B cell (primary cell): ENCODE measurements around the gene DPH3. TPM values are rescaled to one million over a fixed set of nuclear protein-coding genes. Genes with fewer than 3 reads are reported as not detected.

Experiments
- ATAC-seq: fragments of 200-7000 bp; cut with Tn5 transposase; one replicate; pipeline ENCODE4 v1.10.0; 2021; ENCODE audit warnings: low read depth, mild to moderate bottlenecking, moderate number of reproducible peaks, moderate library complexity
- CTCF ChIA-PET: fragments of 350-600 bp; sonication (Branson Sonifier 250); formaldehyde crosslinking; loops from one replicate; lab custom pipeline; 2021; ENCODE audit warnings: antibody characterized with exemption, inconsistent platforms; lab: Charles Lee
- POLR2A ChIA-PET: fragments of 350-600 bp; sonication (Branson Sonifier 250); formaldehyde crosslinking; loops from one replicate; lab custom pipeline; 2021; ENCODE audit warnings: antibody characterized with exemption; lab: Charles Lee
- DNase-seq: peaks from one replicate; pipeline ENCODE4 v3.0.0; 2013
- H2AFZ ChIP-seq: 2 replicates; pipeline ENCODE4 v1.6.1; 2012; ENCODE audit warnings: mild to moderate bottlenecking, low read depth, low read length; ENCODE audit not compliant: insufficient read depth, poor library complexity, severe bottlenecking
- H3K27ac ChIP-seq, 2 donors: 1 replicate in 1 of 2; 2 replicates in 1 of 2; pipeline ENCODE4 v1.5.1; 2012 to 2013; ENCODE audit warnings: low read length in 2 of 2, mild to moderate bottlenecking in 2 of 2, moderate library complexity in 1 of 2
- H3K27me3 ChIP-seq, 4 experiments: fragments of 200-600 bp in 1 of 4; sonication (generic) in 1 of 4; replicated peaks in 1 of 4; 1 replicate in 2 of 4; 2 replicates in 2 of 4; pipeline versions ENCODE4 v1.6.1 to v1.7.0; 2013 to 2016; ENCODE audit warnings: low read length in 3 of 4, mild to moderate bottlenecking in 2 of 4, mixed read lengths in 1 of 4, moderate library complexity in 1 of 4; ENCODE audit not compliant: insufficient read depth in 4 of 4, control insufficient read depth in 3 of 4; ENCODE audit errors: control extremely low read depth in 1 of 4
- H3K36me3 ChIP-seq, 2 experiments: replicated peaks in 1 of 2; 1 replicate in 1 of 2; 2 replicates in 1 of 2; pipeline versions ENCODE4 v1.6.1 to v1.7.1; 2013; ENCODE audit warnings: low read length in 1 of 2; ENCODE audit not compliant: insufficient read depth in 2 of 2, control insufficient read depth in 1 of 2; ENCODE audit errors: control extremely low read depth in 1 of 2, extremely low read depth in 1 of 2
- H3K4me1 ChIP-seq, 2 donors: fragments of 200-600 bp in 1 of 2; sonication (generic) in 1 of 2; 1 replicate in 1 of 2; 2 replicates in 1 of 2; pipeline versions ENCODE4 v1.5.1 to v1.6.1; 2013 to 2017; ENCODE audit warnings: low read length in 2 of 2; ENCODE audit not compliant: control insufficient read depth in 2 of 2, insufficient read depth in 2 of 2
- H3K4me2 ChIP-seq: replicated peaks from 2 replicates; pipeline ENCODE3; 2012; ENCODE audit warnings: mild to moderate bottlenecking, low read depth, low read length; ENCODE audit not compliant: poor library complexity, severe bottlenecking
- H3K4me3 ChIP-seq, 5 experiments: fragments of 200-600 bp in 1 of 5; sonication (generic) in 1 of 5; 1 replicate in 3 of 5; 2 replicates in 2 of 5; pipeline versions ENCODE4 v1.5.1 to v1.7.0; 2011 to 2016; ENCODE audit warnings: low read length in 4 of 5, mild to moderate bottlenecking in 4 of 5, low read depth in 2 of 5, control low read depth in 1 of 5, moderate library complexity in 1 of 5; ENCODE audit not compliant: insufficient read depth in 1 of 5; ENCODE audit errors: control extremely low read depth in 1 of 5, extremely low read depth in 1 of 5
- H3K79me2 ChIP-seq: fragments of 200-600 bp; sonication (generic); one replicate; pipeline ENCODE4 v1.6.0; 2016; ENCODE audit warnings: low read length; ENCODE audit not compliant: control insufficient read depth, insufficient read depth
- H3K9ac ChIP-seq: fragments of 200-600 bp; sonication (generic); 2 replicates; pipeline ENCODE4 v1.6.1; 2017; ENCODE audit warnings: mild to moderate bottlenecking, low read length, moderate library complexity
- H3K9me3 ChIP-seq, 3 donors: one replicate each; pipeline versions ENCODE4 v1.6.1 to v1.7.1; 2013; ENCODE audit warnings: low read length in 2 of 3; ENCODE audit not compliant: control insufficient read depth in 2 of 3, insufficient read depth in 1 of 3; ENCODE audit errors: control extremely low read depth in 1 of 3
- H4K20me1 ChIP-seq: 2 replicates; pipeline ENCODE4 v1.6.0; 2012; ENCODE audit warnings: mild to moderate bottlenecking, low read length; ENCODE audit not compliant: insufficient read depth, control insufficient read depth, poor library complexity, severe bottlenecking
- H3K27ac Mint-ChIP-seq: one replicate; pipeline ENCODE4 v1.8.0; 2021; ENCODE audit warnings: mixed read lengths
- H3K27me3 Mint-ChIP-seq: one replicate; pipeline ENCODE4 v1.8.0; 2021; ENCODE audit warnings: mixed read lengths
- H3K4me1 Mint-ChIP-seq: one replicate; pipeline ENCODE4 v1.8.0; 2021; ENCODE audit warnings: mixed read lengths
- H3K4me3 Mint-ChIP-seq: one replicate; pipeline ENCODE4 v1.8.0; 2021; ENCODE audit warnings: mixed read lengths
- H3K9me3 Mint-ChIP-seq: one replicate; pipeline ENCODE4 v1.8.0; 2022; ENCODE audit warnings: mixed read lengths; ENCODE audit not compliant: insufficient read depth
- CTCF ChIP-seq: fragments of 200-600 bp; IDR thresholded peaks from one replicate; pipeline ENCODE4 v1.8.0; 2022; ENCODE audit warnings: antibody characterized with exemption, mild to moderate bottlenecking
- EZH2 ChIP-seq: IDR thresholded peaks from 2 replicates; pipeline ENCODE4 v1.6.1; 2012; ENCODE audit warnings: borderline replicate concordance, low read depth, mild to moderate bottlenecking, moderate library complexity, low read length; ENCODE audit not compliant: insufficient read depth, poor library complexity, severe bottlenecking
- WGBS: methylation state at CpG from one replicate; pipeline ENCODE4 v1.1.5; 2013; ENCODE audit warnings: missing lambda C conversion rate; ENCODE audit not compliant: insufficient coverage; 5-methylcytosine and 5-hydroxymethylcytosine counted together
- intact Hi-C: fragments of 100-400 bp; cut with micrococcal nuclease; formaldehyde crosslinking; loops from one replicate; pipeline ENCODE4 v1.10.0; 2022
- polyA minus RNA-seq: library from RNA; depleted of rRNA, polyadenylated mRNA; stranded (reverse); fragments of >200 nt; gene quantifications from 2 replicates; pipeline ENCODE4 v1.2.3, GENCODE V29; 2012
- polyA plus RNA-seq: library from polyadenylated mRNA; depleted of rRNA; stranded (reverse); fragments of >200 nt; gene quantifications from 2 replicates; pipeline ENCODE4 v1.2.3, GENCODE V29; 2012
- total RNA-seq, 2 donors: library from RNA; stranded (reverse); fragments of 120-200 nt in 1 of 2; gene quantifications; 1 replicate in 1 of 2; 2 replicates in 1 of 2; pipeline versions ENCODE4 v1.2.3 to v1.2.4, GENCODE V29; 2013 to 2022

Gene DPH3
- total RNA-seq, result 11.5 and 12.9 TPM in 2 replicates
- total RNA-seq (2013), result 11.7 TPM
- 6.7 and 7.4 TPM in 2 replicates for polyA plus RNA-seq
- 5.7 and 6.6 TPM in 2 replicates for polyA minus RNA-seq

DNA sequence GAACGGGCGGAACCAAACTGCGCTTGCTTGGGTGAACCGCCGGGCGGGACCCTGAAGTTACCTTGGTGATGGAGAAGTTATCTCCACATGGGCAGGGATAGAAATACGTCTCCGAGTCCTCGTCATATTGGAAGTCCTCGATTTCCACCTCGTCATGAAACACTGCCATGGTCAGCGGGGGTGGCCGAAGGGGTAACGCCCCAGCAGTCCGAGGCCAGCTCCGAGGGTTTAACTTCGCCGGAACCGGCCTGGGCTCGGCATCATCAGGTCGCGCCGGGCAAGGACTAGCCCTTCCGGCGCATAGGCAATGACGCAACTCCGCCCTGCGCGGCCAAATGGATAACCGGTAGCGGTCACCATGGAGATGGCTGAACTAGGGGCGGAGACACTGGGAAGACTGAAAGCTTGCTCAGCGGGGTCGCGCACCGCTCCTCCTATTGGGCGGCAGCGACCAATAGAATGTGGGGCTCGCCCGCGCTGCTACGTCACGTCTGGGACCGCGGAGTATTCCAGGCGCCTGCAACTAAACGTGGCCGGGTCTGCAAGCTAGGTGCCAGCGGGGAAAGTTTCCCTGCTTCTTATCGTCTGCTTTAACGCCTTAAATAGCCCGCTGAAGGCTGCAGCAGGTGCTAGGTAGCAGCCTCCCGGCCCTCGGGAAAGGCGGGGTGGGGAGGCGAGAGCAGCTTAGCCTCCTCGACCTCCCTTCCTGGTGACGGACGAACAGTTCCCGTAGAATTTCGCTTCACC lies at the start of gene DPH3, which contains the start of gene OXNAD1:
Gene DPH3, minus strand, starts transcription at position 236 of the 747 bp plus-strand sequence. Its CDS starts 67 bp downstream, at position 169.
Gene OXNAD1, plus strand, starts transcription at position 505 of the 747 bp plus-strand sequence. CDS start 5,741 bp downstream, outside the sequence.
- peaks cover 56% of the 10 kb centered on the region for H3K79me2 ChIP-seq
- Mint-ChIP-seq H3K4me1 (peaks cover 25% of the 10 kb centered on the region), H3K27ac (peak within 1 kb of the TSS; percentile 99), H3K9me3 (no peaks in the 10 kb centered on the region), H3K27me3 (no peaks in the 10 kb centered on the region), H3K4me3 (peak within 1 kb of the TSS; percentile 99)
- no peaks in the 10 kb centered on the region for H3K9me3 ChIP-seq
- peak; percentile 99 for DNase-seq
- H3K4me3 ChIP-seq, result peak within 1 kb of the TSS; percentile 80 to 97 (median 90)
- H3K36me3 ChIP-seq, result peaks cover 5 to 9% of the 10 kb centered on the region in 2 experiments
- POLR2A ChIA-PET, result interaction anchor here (0.6 to 1.8 kb wide), 4 partner anchors 248 to 967 kb away, joined by 3 to 6 read pairs (median 4); partner anchors contain the start of gene RFTN1
- H4K20me1 ChIP-seq, result peaks cover 5% of the 10 kb centered on the region
- WGBS, result under 1% methylated on average over 61 of the region's 61 CpGs
- peak within 1 kb of the TSS; percentile 96 for H3K9ac ChIP-seq
- peaks cover 12 to 13% of the 10 kb centered on the region in 2 donors for H3K4me1 ChIP-seq
- no peaks in the 10 kb centered on the region for H3K27me3 ChIP-seq
- TF ChIP-seq CTCF (no peak), EZH2 (no peak)
- ATAC-seq, result peak; percentile 96
- H3K27ac ChIP-seq, result peak within 1 kb of the TSS; percentile 85 to 97
- H2AFZ ChIP-seq, result peak within 1 kb of the TSS; percentile 98
- CTCF ChIA-PET, result interaction anchor here (1.0 to 7.6 kb wide), 4 partner anchors 10 to 924 kb away, joined by 3 to 76 read pairs (median 10); no protein-coding TSS in a partner anchor
- H3K4me2 ChIP-seq, result peak within 1 kb of the TSS; percentile 87
- intact Hi-C loops, result loop anchor here (1.0 to 10.0 kb wide), 10 partner anchors 107 to 1478 kb away; partner anchors contain the start of genes BTD, CAPN7, EAF1 and HACL1
